Astrocyte (in vitro differentiated cells and primary cell): ENCODE measurements around the gene CDT1. TPM values are rescaled to one million over a fixed set of nuclear protein-coding genes. Genes with fewer than 3 reads are reported as not detected.

ENCODE experiments used
- DNase-seq: peaks from one replicate; pipeline ENCODE4 v3.0.0-alpha.2; 2010; ENCODE audit warnings: low read depth
- FAIRE-seq: peaks from 2 replicates; lab custom pipeline; 2011; peaks lifted over from hg19 to GRCh38; lab: Jason Lieb, UNC
- H2AFZ ChIP-seq: 2 replicates; pipeline ENCODE4 v1.6.0; 2012; ENCODE audit warnings: low read depth, low read length, inconsistent platforms
- H3K27ac ChIP-seq: 2 replicates; pipeline ENCODE4 v1.5.1; 2011; ENCODE audit warnings: low read depth, low read length, inconsistent platforms
- H3K27me3 ChIP-seq: 2 replicates; pipeline ENCODE4 v1.6.0; 2011; ENCODE audit warnings: low read length, inconsistent platforms; ENCODE audit not compliant: insufficient read depth
- H3K36me3 ChIP-seq: 2 replicates; pipeline ENCODE4 v1.5.1; 2011; ENCODE audit warnings: low read length, inconsistent platforms; ENCODE audit not compliant: insufficient read depth
- H3K4me1 ChIP-seq: 2 replicates; pipeline ENCODE4 v1.5.1; 2011; ENCODE audit warnings: low read length, inconsistent platforms; ENCODE audit not compliant: insufficient read depth
- H3K4me2 ChIP-seq: 2 replicates; pipeline ENCODE4 v1.6.0; 2012; ENCODE audit warnings: low read length, inconsistent platforms
- H3K4me3 ChIP-seq: 2 replicates; pipeline ENCODE4 v1.5.1; 2011; ENCODE audit warnings: low read depth, mild to moderate bottlenecking, low read length, inconsistent platforms; ENCODE audit not compliant: insufficient read depth
- H3K79me2 ChIP-seq: 2 replicates; pipeline ENCODE4 v1.6.0; 2012; ENCODE audit warnings: mild to moderate bottlenecking, low read length, inconsistent platforms; ENCODE audit not compliant: insufficient read depth
- H3K9ac ChIP-seq: 2 replicates; pipeline ENCODE4 v1.6.0; 2012; ENCODE audit warnings: mild to moderate bottlenecking, low read length, inconsistent platforms
- H3K9me3 ChIP-seq: 2 replicates; pipeline ENCODE4 v1.5.1; 2012; ENCODE audit warnings: low read depth, mild to moderate bottlenecking, low read length, inconsistent platforms; ENCODE audit not compliant: insufficient read depth
- H4K20me1 ChIP-seq: 2 replicates; pipeline ENCODE4 v1.6.0; 2012; ENCODE audit warnings: low read length, inconsistent platforms; ENCODE audit not compliant: insufficient read depth
- H3K27ac Mint-ChIP-seq: one replicate; pipeline ENCODE4 v1.8.0; 2021; ENCODE audit warnings: mild to moderate bottlenecking, mixed read lengths; ENCODE audit not compliant: unreplicated experiment
- H3K27me3 Mint-ChIP-seq: one replicate; pipeline ENCODE4 v1.8.0; 2021; ENCODE audit warnings: low read depth, mixed read lengths; ENCODE audit not compliant: unreplicated experiment
- H3K36me3 Mint-ChIP-seq: one replicate; pipeline ENCODE4 v1.8.0; 2021; ENCODE audit warnings: low read depth, mixed read lengths; ENCODE audit not compliant: unreplicated experiment
- H3K4me1 Mint-ChIP-seq: one replicate; pipeline ENCODE4 v1.8.0; 2021; ENCODE audit warnings: low read depth, mixed read lengths; ENCODE audit not compliant: unreplicated experiment
- H3K4me3 Mint-ChIP-seq: one replicate; pipeline ENCODE4 v1.8.0; 2021; ENCODE audit warnings: mild to moderate bottlenecking, moderate library complexity, mixed read lengths; ENCODE audit not compliant: unreplicated experiment
- H3K9me3 Mint-ChIP-seq: one replicate; pipeline ENCODE4 v1.8.0; 2021; ENCODE audit warnings: mild to moderate bottlenecking, mixed read lengths; ENCODE audit not compliant: unreplicated experiment
- CTCF ChIP-seq: IDR thresholded peaks from 2 replicates; pipeline ENCODE4 v1.5.1; 2011; ENCODE audit warnings: low read depth, mild to moderate bottlenecking, inconsistent platforms, low read length, moderate library complexity; ENCODE audit not compliant: insufficient read depth
- EZH2 ChIP-seq: IDR thresholded peaks from 2 replicates; pipeline ENCODE4 v1.6.1; 2012; ENCODE audit warnings: mild to moderate bottlenecking, low read length, inconsistent platforms; ENCODE audit not compliant: insufficient read depth
- total RNA-seq: library from RNA; stranded (reverse); gene quantifications from 2 replicates; pipeline ENCODE4 v1.2.1, GENCODE V29; 2021

Gene CDT1
- total RNA-seq, 1 donor from 2014 or later: 4.7 TPM

- no peak for FAIRE-seq
- TF ChIP-seq EZH2 (no peak), CTCF (no peak)
These were observed 14.0 kb upstream of the CDT1 start for GRCh38 chr16:88789594-88789993.

GRCh38 chr16:88790312-88791211, 13.0 kb upstream of the CDT1 start:
- TF ChIP-seq CTCF (no peak), EZH2 (no peak)
- H3K4me1 Mint-ChIP-seq: peaks cover 2% of the 10 kb centered on the region
- peaks cover 2% of the 10 kb centered on the region for H3K27me3 Mint-ChIP-seq
- no peaks in the 10 kb centered on the region for H3K9me3 Mint-ChIP-seq
- FAIRE-seq (no peak), DNase-seq (no peak)
- Histone ChIP-seq H3K9ac (no peak overlapping the region), H3K79me2 (no peaks in the 10 kb centered on the region), H3K27me3 (no peaks in the 10 kb centered on the region), H4K20me1 (no peaks in the 10 kb centered on the region), H3K9me3 (no peaks in the 10 kb centered on the region), H3K4me2 (peak overlapping the region; percentile 60), H3K27ac (no peak overlapping the region), H2AFZ (peak overlapping the region; percentile 36), H3K36me3 (no peaks in the 10 kb centered on the region), H3K4me3 (no peak overlapping the region), H3K4me1 (peaks cover 26% of the 10 kb centered on the region)
- no peaks in the 10 kb centered on the region for H3K36me3 Mint-ChIP-seq
- peak overlapping the region; percentile 62 for H3K4me3 Mint-ChIP-seq
- no peak overlapping the region for H3K27ac Mint-ChIP-seq

More at GRCh38 chr16:88789594-88789993, 14.0 kb upstream of the CDT1 start:
- Histone ChIP-seq H4K20me1 (no peaks in the 10 kb centered on the region), H3K36me3 (no peaks in the 10 kb centered on the region), H3K9me3 (no peaks in the 10 kb centered on the region), H3K4me1 (peaks cover 28% of the 10 kb centered on the region), H3K9ac (no peak overlapping the region), H3K27ac (no peak overlapping the region), H3K27me3 (no peaks in the 10 kb centered on the region), H3K4me2 (no peak overlapping the region), H3K4me3 (no peak overlapping the region), H3K79me2 (peaks cover 2% of the 10 kb centered on the region), H2AFZ (no peak overlapping the region)
- no peaks in the 10 kb centered on the region for H3K9me3 Mint-ChIP-seq
- no peak overlapping the region for H3K27ac Mint-ChIP-seq
- no peak for DNase-seq
- H3K4me1 Mint-ChIP-seq: peaks cover 2% of the 10 kb centered on the region
- H3K27me3 Mint-ChIP-seq: peaks cover 2% of the 10 kb centered on the region
- H3K4me3 Mint-ChIP-seq: no peak overlapping the region
- no peaks in the 10 kb centered on the region for H3K36me3 Mint-ChIP-seq

DNA sequence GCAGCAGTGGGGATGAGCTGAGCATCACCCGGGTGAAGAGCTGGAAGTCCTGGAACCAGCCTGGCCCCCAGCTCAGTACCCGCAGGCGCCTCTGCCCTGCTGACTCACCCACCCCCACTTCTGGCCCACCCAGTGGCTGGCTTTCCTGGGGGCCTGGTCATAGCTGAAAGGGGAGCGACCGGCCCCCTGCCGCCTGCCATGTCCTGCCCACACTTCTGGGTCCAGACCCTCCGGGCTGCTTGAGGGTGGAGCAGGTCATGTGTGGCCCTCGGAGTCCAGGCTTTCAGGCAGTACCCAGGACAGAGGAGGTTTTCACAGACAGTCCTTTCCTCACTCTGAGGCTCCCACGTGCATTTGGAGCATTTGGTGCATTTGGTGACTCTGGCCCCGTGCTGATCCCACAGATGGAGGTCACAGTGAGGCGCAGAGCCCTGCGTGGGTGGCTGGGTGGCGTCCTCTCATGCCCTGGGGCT, 11.5 kb upstream of the CDT1 start:
- Histone ChIP-seq H3K27ac (no peak overlapping the region), H4K20me1 (no peaks in the 10 kb centered on the region), H3K27me3 (no peaks in the 10 kb centered on the region), H2AFZ (peak overlapping the region; percentile 18), H3K4me2 (peak overlapping the region; percentile 69), H3K79me2 (no peaks in the 10 kb centered on the region), H3K36me3 (no peaks in the 10 kb centered on the region), H3K9ac (peak overlapping the region; percentile 57), H3K4me3 (no peak overlapping the region), H3K9me3 (no peaks in the 10 kb centered on the region), H3K4me1 (peaks cover 23% of the 10 kb centered on the region)
- TF ChIP-seq CTCF: no peak
- TF ChIP-seq EZH2: no peak
- no peak for DNase-seq
- Mint-ChIP-seq H3K4me1 (peaks cover 2% of the 10 kb centered on the region), H3K27me3 (peaks cover 2% of the 10 kb centered on the region), H3K27ac (no peak overlapping the region), H3K9me3 (no peaks in the 10 kb centered on the region), H3K4me3 (no peak overlapping the region), H3K36me3 (no peaks in the 10 kb centered on the region)
- FAIRE-seq: no peak
